GM12873 (cell line): ENCODE data around the gene KRTAP22-1.

Source experiments
- CTCF ChIP-seq: IDR thresholded peaks from 2 replicates; pipeline ENCODE4 v1.5.1; 2012; ENCODE audit warnings: low read depth, mild to moderate bottlenecking, moderate library complexity, low read length, control low read depth; ENCODE audit not compliant: insufficient read depth; ENCODE audit errors: missing control alignments

The KRTAP22-1 gene

GRCh38 chr21:30598802-30599201, 2.1 kb upstream of the KRTAP22-1 start, which contains the start of gene KRTAP6-2:
Gene KRTAP6-2, minus strand, starts transcription at chr21:30598902. Its CDS starts 28 bp downstream, at chr21:30598874.
- TF ChIP-seq CTCF: no peak

- TF ChIP-seq CTCF: no peak
Measured at GRCh38 chr21:30605968-30606367, 5.1 kb downstream of the KRTAP22-1 start.

GRCh38 chr21:30612132-30612531, 11.2 kb downstream of the KRTAP22-1 start:
- TF ChIP-seq CTCF: no peak

GRCh38 chr21:30613836-30614235, 12.9 kb downstream of the KRTAP22-1 start, which contains the start of gene KRTAP6-1:
Gene KRTAP6-1, minus strand, starts transcription at chr21:30613930. Its CDS starts 26 bp downstream, at chr21:30613904.
- no peak for TF ChIP-seq CTCF

GRCh38 chr21:30615199-30615598, 14.3 kb downstream of the KRTAP22-1 start:
- TF ChIP-seq CTCF: no peak

GRCh38 chr21:30616125-30616524, 15.2 kb downstream of the KRTAP22-1 start, which contains the start of gene KRTAP20-1:
Gene KRTAP20-1, plus strand, starts transcription at chr21:30616425. Its CDS starts 30 bp downstream, at chr21:30616455.
- no peak for TF ChIP-seq CTCF

GRCh38 chr21:30620080-30620479, 19.2 kb downstream of the KRTAP22-1 start:
- TF ChIP-seq CTCF: no peak
